Peyer's patch (tissue), 4 donors: ENCODE data around the gene MDN1. TPM values are rescaled to one million over a fixed set of nuclear protein-coding genes. Genes with fewer than 3 reads are reported as not detected.

Experiments used
- DNase-seq, 3 donors: peaks; one replicate each; pipeline ENCODE4 v3.0.0-alpha.2; 2017 to 2019
- H3K27ac ChIP-seq, 4 donors: fragments of 200-600 bp; sonication (generic); one replicate each; pipeline ENCODE4 v1.5.1; 2016 to 2019
- H3K27me3 ChIP-seq, 2 donors: fragments of 200-600 bp; sonication (generic); one replicate each; pipeline ENCODE4 v1.5.1; 2019
- H3K36me3 ChIP-seq, 3 donors: fragments of 200-600 bp; sonication (generic); one replicate each; pipeline ENCODE4 v1.5.1; 2016 to 2019
- H3K4me1 ChIP-seq, 4 donors: fragments of 200-600 bp; sonication (generic); one replicate each; pipeline ENCODE4 v1.5.1; 2016 to 2019
- H3K4me3 ChIP-seq, 4 donors: fragments of 200-600 bp; sonication (generic); 1 replicate in 3 of 4; 2 replicates in 1 of 4; pipeline ENCODE4 v1.5.1; 2016 to 2019; ENCODE audit warnings: mild to moderate bottlenecking in 1 of 4
- H3K9me3 ChIP-seq, 4 donors: fragments of 200-600 bp; sonication (generic); one replicate each; pipeline ENCODE4 v1.5.1; 2016 to 2019; ENCODE audit warnings: mild to moderate bottlenecking in 1 of 4
- CTCF ChIP-seq, 6 experiments: fragments of 450-650 bp in 4 of 6; fragments of 200-600 bp in 2 of 6; sonication (generic) in 1 of 6; IDR thresholded peaks; one replicate each; pipeline ENCODE4 v1.5.1; 2017 to 2019; ENCODE audit warnings: antibody characterized with exemption in 6 of 6, mild to moderate bottlenecking in 3 of 6, moderate library complexity in 1 of 6
- POLR2A ChIP-seq, 2 donors: fragments of 450-650 bp; IDR thresholded peaks; one replicate each; pipeline ENCODE4 v1.5.1; 2017; ENCODE audit warnings: antibody characterized with exemption in 2 of 2, mild to moderate bottlenecking in 2 of 2, moderate library complexity in 2 of 2
- total RNA-seq, 4 donors: library from RNA; depleted of rRNA; stranded (reverse); fragments of >200 nt; gene quantifications; one replicate each; pipeline ENCODE4 v1.1.0, GENCODE V29; 2016

MDN1 gene
- total RNA-seq, 4 donors from 2014 or later: 19.6 to 62.7 (median 35.5) TPM

DNA sequence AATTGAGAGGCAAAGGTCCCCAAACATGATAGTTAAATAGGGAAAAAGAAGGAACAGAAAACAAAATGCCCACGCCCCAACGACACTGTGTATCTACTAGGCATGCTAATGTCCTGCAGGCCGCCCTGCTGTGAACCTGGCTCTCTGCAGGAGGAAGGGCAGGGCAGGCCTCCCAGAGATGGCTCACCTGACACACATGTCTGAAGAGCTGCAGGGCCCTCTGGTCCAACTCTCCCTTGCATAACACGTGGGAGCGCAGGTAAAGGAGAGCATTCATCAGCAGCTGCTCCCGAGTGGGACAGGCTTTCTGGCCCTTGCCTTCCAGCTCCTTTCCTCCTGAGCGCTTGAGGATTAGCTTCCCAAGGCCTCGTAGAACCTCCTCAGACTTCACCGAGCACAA lies 127.3 kb downstream of the MDN1 start:
- Histone ChIP-seq H3K4me1 (no peaks in the 10 kb centered on the region), H3K36me3 (peaks cover 0 to 87% (median 0%) of the 10 kb centered on the region in 3 donors), H3K9me3 (no peaks in the 10 kb centered on the region), H3K4me3 (no peak overlapping the region), H3K27me3 (no peaks in the 10 kb centered on the region), H3K27ac (no peak overlapping the region)
- TF ChIP-seq CTCF (IDR thresholded peaks at IDR 0.05) (no peak), POLR2A (IDR thresholded peaks at IDR 0.05) (no peak)
- DNase-seq: no peak

GRCh38 chr6:89690944-89691324 lies 128.7 kb downstream of the MDN1 start:
- Histone ChIP-seq H3K27me3 (no peaks in the 10 kb centered on the region), H3K9me3 (no peaks in the 10 kb centered on the region), H3K36me3 (peaks cover 0 to 86% (median 0%) of the 10 kb centered on the region in 3 donors), H3K27ac (no peak overlapping the region), H3K4me3 (no peak overlapping the region), H3K4me1 (no peaks in the 10 kb centered on the region)
- no peak for DNase-seq
- no peak for TF ChIP-seq POLR2A (IDR thresholded peaks at IDR 0.05)

GRCh38 chr6:89689732-89690131 lies 129.9 kb downstream of the MDN1 start:
- no peak for DNase-seq
- H3K9me3 ChIP-seq: no peaks in the 10 kb centered on the region
- no peak for TF ChIP-seq CTCF (IDR thresholded peaks at IDR 0.05)
- no peak for TF ChIP-seq POLR2A (IDR thresholded peaks at IDR 0.05)
- no peaks in the 10 kb centered on the region for H3K27me3 ChIP-seq
- H3K4me1 ChIP-seq: no peaks in the 10 kb centered on the region
- H3K27ac ChIP-seq: no peak overlapping the region
- H3K36me3 ChIP-seq: peaks cover 0 to 86% (median 0%) of the 10 kb centered on the region in 3 donors
- H3K4me3 ChIP-seq: no peak overlapping the region

GRCh38 chr6:89688328-89688727 lies 131.3 kb downstream of the MDN1 start:
- no peaks in the 10 kb centered on the region for H3K4me1 ChIP-seq
- H3K36me3 ChIP-seq: peaks cover 0 to 77% (median 0%) of the 10 kb centered on the region in 3 donors
- no peak overlapping the region for H3K27ac ChIP-seq
- TF ChIP-seq POLR2A (IDR thresholded peaks at IDR 0.05) (no peak), CTCF (IDR thresholded peaks at IDR 0.05) (no peak)
- H3K9me3 ChIP-seq: no peaks in the 10 kb centered on the region
- no peaks in the 10 kb centered on the region for H3K27me3 ChIP-seq
- H3K4me3 ChIP-seq: no peak overlapping the region
- DNase-seq: no peak

DNA sequence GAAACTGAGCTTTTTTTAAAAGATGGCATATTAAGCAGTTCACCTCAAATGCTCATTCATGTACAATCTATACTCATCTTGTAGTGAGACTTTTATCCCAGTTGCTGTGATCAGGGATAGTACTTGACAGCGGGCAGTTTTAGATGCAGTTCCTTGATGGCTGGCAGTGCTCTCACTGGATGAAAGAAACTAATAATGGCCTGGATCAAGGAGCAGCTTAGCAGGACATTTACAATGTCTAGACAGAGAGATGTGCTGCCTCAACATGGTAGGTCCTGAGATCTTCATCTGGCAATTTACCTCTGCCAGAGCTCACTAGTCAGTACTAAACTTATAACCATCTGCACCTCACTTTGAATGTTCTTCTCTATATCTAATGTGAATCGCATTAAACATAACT lies 134.3 kb downstream of the MDN1 start:
- Histone ChIP-seq H3K27ac (no peak overlapping the region), H3K4me3 (no peak overlapping the region), H3K27me3 (no peaks in the 10 kb centered on the region), H3K9me3 (no peaks in the 10 kb centered on the region), H3K4me1 (no peaks in the 10 kb centered on the region), H3K36me3 (peaks cover 0 to 82% (median 0%) of the 10 kb centered on the region in 3 donors)
- TF ChIP-seq POLR2A (IDR thresholded peaks at IDR 0.05) (no peak), CTCF (IDR thresholded peaks at IDR 0.05) (no peak)
- DNase-seq: no peak

GRCh38 chr6:89682991-89683390 lies 136.6 kb downstream of the MDN1 start:
- TF ChIP-seq POLR2A (IDR thresholded peaks at IDR 0.05) (no peak), CTCF (IDR thresholded peaks at IDR 0.05) (no peak)
- Histone ChIP-seq H3K27me3 (no peaks in the 10 kb centered on the region), H3K9me3 (no peaks in the 10 kb centered on the region), H3K27ac (no peak overlapping the region), H3K36me3 (peaks cover 0 to 83% (median 0%) of the 10 kb centered on the region in 3 donors), H3K4me3 (no peak overlapping the region), H3K4me1 (no peaks in the 10 kb centered on the region)
- DNase-seq: no peak
